Measurements from ENCODE around the gene TACC3.

DNA sequence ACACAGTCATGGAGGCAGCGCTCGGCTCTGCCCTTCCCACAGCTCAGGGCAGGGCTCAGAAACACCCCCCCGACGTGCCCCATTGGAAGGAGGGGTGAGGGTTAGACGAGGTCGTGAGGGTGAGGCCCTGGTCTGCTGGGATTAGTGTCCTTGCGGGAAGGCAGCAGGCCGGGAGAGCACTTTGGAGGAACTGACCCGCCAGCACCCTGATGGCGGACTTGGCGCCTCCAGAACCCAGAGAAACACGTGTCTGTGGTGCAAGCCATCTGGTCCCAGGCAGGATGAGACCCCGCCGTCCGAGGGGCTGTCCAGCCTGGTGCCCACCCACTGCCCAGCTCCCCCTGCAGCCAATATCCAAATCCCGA, 26.3 kb downstream of the TACC3 start:
- TF ChIP-seq CTCF (IDR thresholded peaks at IDR 0.05) (no peak), POLR2AphosphoS5 (IDR thresholded peaks at IDR 0.05) (no peak), POLR2A (IDR thresholded peaks at IDR 0.05; ENCODE audit: low read depth) (no peak), EP300 (IDR thresholded peaks at IDR 0.05) (no peak)

Data from esophagus muscularis mucosa (tissue), 4 donors.